H9 (cell line): Measurements from ENCODE around the gene TMEFF2. TPM values are rescaled to one million over a fixed set of nuclear protein-coding genes. Genes with fewer than 3 reads are reported as not detected.
"Not testable (repeated sequence)": the region's sequence is repeated elsewhere in the genome, so short reads cannot be mapped to it uniquely, and the experiment has no call there.

Experiments
- DNase-seq: peaks from one replicate; pipeline ENCODE4 v3.0.0-alpha.2; 2017
- H2AFZ ChIP-seq: one replicate; pipeline ENCODE4 v1.6.1; 2013; ENCODE audit warnings: mild to moderate bottlenecking, low read length, control low read depth, moderate library complexity
- H2AK5ac ChIP-seq: 2 replicates; pipeline ENCODE4 v1.6.1; 2013; ENCODE audit warnings: low read length, control low read depth, mixed read lengths; ENCODE audit not compliant: insufficient read length
- H2BK120ac ChIP-seq: one replicate; pipeline ENCODE4 v1.6.1; 2013; ENCODE audit warnings: low read depth, mild to moderate bottlenecking, low read length, control low read depth, inconsistent platforms; ENCODE audit not compliant: poor library complexity, severe bottlenecking
- H2BK12ac ChIP-seq: 2 replicates; pipeline ENCODE4 v1.6.1; 2013; ENCODE audit warnings: low read length, control low read depth, mixed read lengths, low read depth; ENCODE audit not compliant: insufficient read length
- H2BK15ac ChIP-seq: 2 replicates; pipeline ENCODE4 v1.6.1; 2013; ENCODE audit warnings: low read depth, low read length, control low read depth
- H2BK20ac ChIP-seq: one replicate; pipeline ENCODE4 v1.6.1; 2013; ENCODE audit warnings: low read depth, mild to moderate bottlenecking, low read length, control low read depth, inconsistent platforms; ENCODE audit not compliant: poor library complexity, severe bottlenecking
- H2BK5ac ChIP-seq: 2 replicates; pipeline ENCODE4 v1.6.1; 2013; ENCODE audit warnings: low read length, control low read depth, mixed read lengths; ENCODE audit not compliant: insufficient read length
- H3K14ac ChIP-seq: 2 replicates; pipeline ENCODE4 v1.6.1; 2013; ENCODE audit warnings: low read length, control low read depth; ENCODE audit not compliant: insufficient read depth
- H3K18ac ChIP-seq: 2 replicates; pipeline ENCODE4 v1.6.1; 2013; ENCODE audit warnings: low read depth, mild to moderate bottlenecking, mixed read lengths, low read length, control low read depth; ENCODE audit not compliant: insufficient read length
- H3K23ac ChIP-seq: 2 replicates; pipeline ENCODE4 v1.6.1; 2013; ENCODE audit warnings: low read length, control low read depth, mixed read lengths, low read depth; ENCODE audit not compliant: insufficient read length
- H3K23me2 ChIP-seq: 2 replicates; pipeline ENCODE4 v1.6.1; 2013; ENCODE audit warnings: low read depth, mild to moderate bottlenecking, mixed read lengths, low read length, control low read depth; ENCODE audit not compliant: insufficient read length, poor library complexity, severe bottlenecking
- H3K27ac ChIP-seq: 2 replicates; pipeline ENCODE4 v1.5.1; 2013; ENCODE audit warnings: low read length, control low read depth, mixed read lengths, low read depth; ENCODE audit not compliant: insufficient read length
- H3K27me3 ChIP-seq: 2 replicates; pipeline ENCODE4 v1.6.1; 2013; ENCODE audit warnings: low read length, control low read depth, inconsistent platforms; ENCODE audit not compliant: insufficient read depth
- H3K4ac ChIP-seq: 2 replicates; pipeline ENCODE4 v1.6.1; 2013; ENCODE audit warnings: low read depth, mild to moderate bottlenecking, control low read depth, inconsistent platforms, low read length, moderate library complexity
- H3K4me1 ChIP-seq: 2 replicates; pipeline ENCODE4 v1.6.1; 2013; ENCODE audit warnings: low read length, control low read depth, inconsistent platforms; ENCODE audit not compliant: insufficient read depth
- H3K4me2 ChIP-seq: 2 replicates; pipeline ENCODE4 v1.6.1; 2013; ENCODE audit warnings: low read length, control low read depth, mixed read lengths; ENCODE audit not compliant: insufficient read length, insufficient read depth
- H3K56ac ChIP-seq: 2 replicates; pipeline ENCODE4 v1.6.1; 2013; ENCODE audit warnings: low read depth, mild to moderate bottlenecking, mixed read lengths, low read length, control low read depth; ENCODE audit not compliant: insufficient read length
- H3K79me1 ChIP-seq: 2 replicates; pipeline ENCODE4 v1.6.1; 2013; ENCODE audit warnings: low read depth, mild to moderate bottlenecking, moderate library complexity, low read length, control low read depth, inconsistent platforms; ENCODE audit not compliant: insufficient read depth, poor library complexity, severe bottlenecking
- H3K79me2 ChIP-seq: 2 replicates; pipeline ENCODE4 v1.6.1; 2013; ENCODE audit warnings: low read length, control low read depth, inconsistent platforms; ENCODE audit not compliant: insufficient read depth
- H3K9ac ChIP-seq: 2 replicates; pipeline ENCODE4 v1.6.1; 2013; ENCODE audit warnings: low read length, control low read depth, mixed read lengths; ENCODE audit not compliant: insufficient read length; ENCODE audit errors: extremely low read depth
- H3K9me3 ChIP-seq: one replicate; pipeline ENCODE4 v1.6.1; 2013; ENCODE audit warnings: low read depth, low read length, inconsistent platforms; ENCODE audit not compliant: control insufficient read depth
- H3T11ph ChIP-seq: one replicate; pipeline ENCODE4 v1.6.1; 2013; ENCODE audit warnings: mild to moderate bottlenecking, low read length, control low read depth, inconsistent platforms
- H4K20me1 ChIP-seq: one replicate; pipeline ENCODE4 v1.6.1; 2013; ENCODE audit not compliant: control insufficient read depth, insufficient read length, insufficient read depth
- H4K5ac ChIP-seq: 2 replicates; pipeline ENCODE4 v1.6.1; 2013; ENCODE audit warnings: low read depth, mild to moderate bottlenecking, mixed read lengths, low read length, control low read depth; ENCODE audit not compliant: insufficient read length
- H4K8ac ChIP-seq: replicated peaks from 2 replicates; pipeline ENCODE4 v1.6.1; 2013; ENCODE audit warnings: low read length, control low read depth, mixed read lengths, low read depth; ENCODE audit not compliant: insufficient read length
- H4K91ac ChIP-seq: 2 replicates; pipeline ENCODE4 v1.6.1; 2013; ENCODE audit warnings: low read depth, mild to moderate bottlenecking, moderate library complexity, mixed read lengths, low read length, control low read depth; ENCODE audit not compliant: insufficient read length
- H3K27ac Mint-ChIP-seq, 3 experiments: 2 replicates in 2 of 3; 3 replicates in 1 of 3; pipeline ENCODE4 v1.8.0; 2020 to 2021; ENCODE audit warnings: mixed read lengths in 3 of 3, mild to moderate bottlenecking in 1 of 3, moderate library complexity in 1 of 3
- H3K27me3 Mint-ChIP-seq: 2 replicates; pipeline ENCODE4 v1.8.0; 2021; ENCODE audit warnings: low read depth, mild to moderate bottlenecking, moderate library complexity, mixed read lengths
- H3K36me3 Mint-ChIP-seq, 3 experiments: 2 replicates in 2 of 3; 3 replicates in 1 of 3; pipeline ENCODE4 v1.8.0; 2020 to 2021; ENCODE audit warnings: low read depth in 3 of 3, mixed read lengths in 3 of 3; ENCODE audit not compliant: insufficient read depth in 1 of 3
- H3K4me1 Mint-ChIP-seq, 2 experiments: 2 replicates each; pipeline ENCODE4 v1.8.0; 2020; ENCODE audit warnings: mixed read lengths in 2 of 2
- H3K4me3 Mint-ChIP-seq, 2 experiments: 2 replicates in 1 of 2; 3 replicates in 1 of 2; pipeline ENCODE4 v1.8.0; 2020 to 2021; ENCODE audit warnings: mild to moderate bottlenecking in 2 of 2, mixed read lengths in 2 of 2, moderate library complexity in 1 of 2
- H3K9me3 Mint-ChIP-seq, 2 experiments: 2 replicates in 1 of 2; 3 replicates in 1 of 2; pipeline ENCODE4 v1.8.0; 2020; ENCODE audit warnings: mild to moderate bottlenecking in 2 of 2, mixed read lengths in 2 of 2, moderate library complexity in 1 of 2
- CTCF ChIP-seq: fragments of 200-600 bp; sonication (generic); conservative IDR thresholded peaks from 3 replicates; pipeline ENCODE4 v1.8.0; 2021; ENCODE audit warnings: antibody characterized with exemption, mild to moderate bottlenecking
- WGBS: extraction: QIAGEN DNeasy Blood & Tissue Kit; methylation state at CpG from one replicate; pipeline ENCODE4 v1.1.7; 2013; ENCODE audit warnings: missing lambda C conversion rate, low lambda C conversion rate, mixed read lengths; ENCODE audit not compliant: insufficient read length; ENCODE audit errors: extremely low coverage; 5-methylcytosine and 5-hydroxymethylcytosine counted together
- total RNA-seq: library from RNA; stranded (reverse); gene quantifications from 2 replicates; pipeline ENCODE4 v1.2.1, GENCODE V29; 2021

Gene TMEFF2
- total RNA-seq, 1 experiment from 2014 or later, result 0.39 TPM

- peaks cover 12 to 13% of the 10 kb centered on the region in 2 experiments for H3K4me1 Mint-ChIP-seq
- Histone ChIP-seq H3K79me1 (no peaks in the 10 kb centered on the region), H3K23me2 (no peaks in the 10 kb centered on the region), H3K4me1 (no peaks in the 10 kb centered on the region; the same call in 1 of the 2 replicates), H2BK5ac (no peak overlapping the region), H3K4ac (no peak overlapping the region), H4K8ac (no peak overlapping the region), H2AK5ac (no peak overlapping the region), H4K20me1 (no peaks in the 10 kb centered on the region), H3K27ac (no peak overlapping the region), H3K4me2 (no peak overlapping the region), H4K91ac (no peak overlapping the region), H3K9ac (no peak overlapping the region), H3K23ac (no peak overlapping the region), H3T11ph (no peak overlapping the region), H2BK15ac (no peak overlapping the region), H2AFZ (no peak overlapping the region), H3K14ac (no peak overlapping the region), H2BK20ac (no peak overlapping the region), H3K56ac (no peak overlapping the region), H3K18ac (no peak overlapping the region), H2BK12ac (no peak overlapping the region), H2BK120ac (no peak overlapping the region), H4K5ac (no peak overlapping the region), H3K27me3 (no peaks in the 10 kb centered on the region), H3K79me2 (no peaks in the 10 kb centered on the region), H3K9me3 (no peaks in the 10 kb centered on the region)
- no peaks in the 10 kb centered on the region for H3K36me3 Mint-ChIP-seq
- no peaks in the 10 kb centered on the region for H3K9me3 Mint-ChIP-seq
- WGBS, result no CpG with 5 or more reads among the region's 1 CpG
- no peaks in the 10 kb centered on the region for H3K27me3 Mint-ChIP-seq
- DNase-seq, result no peak
- H3K4me3 Mint-ChIP-seq, result no peak overlapping the region
- no peak for TF ChIP-seq CTCF
- H3K27ac Mint-ChIP-seq, result peak overlapping the region in 1 of 3 experiments; percentile 2; a peak in 1 of 7 replicates
Measured at GRCh38 chr2:192137451-192137850, 57.3 kb downstream of the TMEFF2 start.

GRCh38 chr2:192132604-192133003, 62.1 kb downstream of the TMEFF2 start:
- H3K36me3 Mint-ChIP-seq, H2BK20ac ChIP-seq, H3K4me1 ChIP-seq, H2BK15ac ChIP-seq, H2BK120ac ChIP-seq, H3K9me3 Mint-ChIP-seq, H3K27ac ChIP-seq, H2AK5ac ChIP-seq, H4K91ac ChIP-seq, H3K9ac ChIP-seq, H3K27me3 Mint-ChIP-seq, H4K20me1 ChIP-seq, H3K23ac ChIP-seq, H3K4me3 Mint-ChIP-seq, H3K79me2 ChIP-seq, H3K18ac ChIP-seq, H3K27me3 ChIP-seq, H2AFZ ChIP-seq, DNase-seq, H2BK12ac ChIP-seq, H4K5ac ChIP-seq, H3K4me2 ChIP-seq, H3K9me3 ChIP-seq, H4K8ac ChIP-seq, H3T11ph ChIP-seq, H3K79me1 ChIP-seq, H3K14ac ChIP-seq, H2BK5ac ChIP-seq, H3K4ac ChIP-seq, H3K56ac ChIP-seq, H3K23me2 ChIP-seq: not testable (repeated sequence)
- H3K27ac Mint-ChIP-seq, result peak overlapping the region in 1 of 3 experiments; percentile 76; a peak in 2 of 7 replicates
- H3K4me1 Mint-ChIP-seq, result peaks cover 29 to 32% of the 10 kb centered on the region in 2 experiments
- WGBS, result no CpG with 5 or more reads among the region's 15 CpGs
